Measurements from ENCODE around the gene NDRG2. TPM values are rescaled to one million over a fixed set of nuclear protein-coding genes. Genes with fewer than 3 reads are reported as not detected.

Gene NDRG2
- total RNA-seq, result 346 TPM
- long read RNA-seq, transcript NDRG2-227 (15 exons, 1,980 nt), result minor isoform, 60 of 698 reads
- long read RNA-seq, transcript NDRG2-211 (16 exons, 2,054 nt), result minor isoform, 51 of 698 reads
- long read RNA-seq, transcript NDRG2-208 (16 exons, 2,022 nt), result minor isoform, 139 of 698 reads
- long read RNA-seq, transcript NDRG2-209 (17 exons, 2,079 nt), result major isoform, 154 of 698 reads
- long read RNA-seq, partial matches to known transcripts, result 42 of 698 reads
- long read RNA-seq, other reads (novel, unspliced or antisense), result 186 of 698 reads

DNA sequence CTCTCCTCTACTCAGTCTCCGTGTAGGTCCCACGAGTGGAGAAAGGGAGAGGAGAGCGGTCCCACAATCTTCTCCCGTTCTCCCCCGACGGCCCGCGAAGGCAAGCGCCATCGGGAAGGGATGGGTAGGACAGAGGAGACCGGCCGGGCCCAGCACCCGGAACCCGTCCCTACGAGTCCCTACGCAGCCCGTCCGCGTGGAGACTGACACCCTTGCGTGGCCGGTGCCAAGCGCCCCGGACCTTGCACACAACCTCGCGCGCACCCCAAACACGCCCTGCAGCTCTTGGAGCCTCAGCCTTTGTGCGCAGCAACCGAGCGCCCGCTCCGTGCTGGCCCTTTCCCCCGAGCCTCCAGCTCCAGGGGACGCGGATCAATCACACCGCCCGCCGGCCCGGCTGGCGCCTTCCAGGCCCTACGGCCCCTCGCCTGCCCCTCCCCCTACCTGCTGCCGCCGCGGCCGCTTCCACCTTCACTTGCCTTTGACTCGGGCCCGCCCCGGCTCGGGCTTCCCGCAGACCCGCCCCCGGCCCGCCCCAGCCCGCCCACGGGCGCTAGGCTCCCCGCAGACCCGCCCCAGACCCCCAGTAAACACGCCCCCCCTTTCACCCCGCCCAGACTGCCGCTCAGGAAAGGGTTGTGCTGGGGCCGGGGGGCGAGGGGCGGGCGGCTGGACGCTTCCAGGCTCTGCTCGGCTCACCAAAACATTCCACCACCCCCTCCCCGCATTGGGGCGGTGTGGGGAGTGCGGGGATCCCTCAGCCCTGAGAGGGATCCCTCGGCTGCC lies at the start of gene NDRG2:
Gene NDRG2 (minus strand): TSS at position 477 of the 786 bp plus-strand sequence. CDS start 1,746 bp downstream, outside the sequence.
- peaks cover 60% of the 10 kb centered on the region for H3K4me1 ChIP-seq
- DNase-seq, result peak; percentile 89
- TF ChIP-seq, protein P1, sequence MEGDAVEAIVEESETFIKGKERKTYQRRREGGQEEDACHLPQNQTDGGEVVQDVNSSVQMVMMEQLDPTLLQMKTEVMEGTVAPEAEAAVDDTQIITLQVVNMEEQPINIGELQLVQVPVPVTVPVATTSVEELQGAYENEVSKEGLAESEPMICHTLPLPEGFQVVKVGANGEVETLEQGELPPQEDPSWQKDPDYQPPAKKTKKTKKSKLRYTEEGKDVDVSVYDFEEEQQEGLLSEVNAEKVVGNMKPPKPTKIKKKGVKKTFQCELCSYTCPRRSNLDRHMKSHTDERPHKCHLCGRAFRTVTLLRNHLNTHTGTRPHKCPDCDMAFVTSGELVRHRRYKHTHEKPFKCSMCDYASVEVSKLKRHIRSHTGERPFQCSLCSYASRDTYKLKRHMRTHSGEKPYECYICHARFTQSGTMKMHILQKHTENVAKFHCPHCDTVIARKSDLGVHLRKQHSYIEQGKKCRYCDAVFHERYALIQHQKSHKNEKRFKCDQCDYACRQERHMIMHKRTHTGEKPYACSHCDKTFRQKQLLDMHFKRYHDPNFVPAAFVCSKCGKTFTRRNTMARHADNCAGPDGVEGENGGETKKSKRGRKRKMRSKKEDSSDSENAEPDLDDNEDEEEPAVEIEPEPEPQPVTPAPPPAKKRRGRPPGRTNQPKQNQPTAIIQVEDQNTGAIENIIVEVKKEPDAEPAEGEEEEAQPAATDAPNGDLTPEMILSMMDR (IDR thresholded peaks at IDR 0.05; ENCODE audit: borderline replicate concordance), result no peak
- no peaks in the 10 kb centered on the region for H3K27me3 ChIP-seq (ENCODE audit: low read depth)
- H3K36me3 ChIP-seq, result peaks cover 25% of the 10 kb centered on the region
- H3K27ac ChIP-seq (replicated peaks), result peak within 1 kb of the TSS; percentile 99
- H3K9me3 ChIP-seq (replicated peaks), result no peaks in the 10 kb centered on the region
- H3K4me3 ChIP-seq, result peak within 1 kb of the TSS; percentile 83
- intact Hi-C loops (cut with micrococcal nuclease), result no loop called here

DNA sequence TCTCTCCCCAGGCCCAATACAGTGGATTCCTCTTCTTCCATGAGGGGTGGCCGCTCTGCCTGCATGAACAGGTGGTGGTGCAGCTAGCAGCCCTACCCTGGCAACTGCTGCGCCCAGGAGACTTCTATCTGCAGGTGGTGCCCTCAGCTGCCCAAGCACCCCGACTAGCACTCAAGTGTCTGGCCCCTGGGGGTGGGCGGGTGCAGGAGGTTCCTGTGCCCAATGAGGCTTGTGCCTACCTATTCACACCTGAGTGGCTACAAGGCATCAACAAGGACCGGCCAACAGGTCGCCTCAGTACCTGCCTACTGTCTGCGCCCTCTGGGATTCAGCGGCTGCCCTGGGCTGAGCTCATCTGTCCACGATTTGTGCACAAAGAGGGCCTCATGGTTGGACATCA lies 49.1 kb upstream of the NDRG2 start:
- intact Hi-C loops (cut with micrococcal nuclease), result no loop called here
- DNase-seq, result no peak
- H3K4me1 ChIP-seq, result peaks cover 41% of the 10 kb centered on the region
- H3K36me3 ChIP-seq, result peaks cover 61% of the 10 kb centered on the region
- no peaks in the 10 kb centered on the region for H3K9me3 ChIP-seq (replicated peaks)
- H3K27ac ChIP-seq (replicated peaks), result no peak overlapping the region
- no peak overlapping the region for H3K4me3 ChIP-seq
- TF ChIP-seq, protein P1 (IDR thresholded peaks at IDR 0.05; ENCODE audit: borderline replicate concordance), result no peak
- no peaks in the 10 kb centered on the region for H3K27me3 ChIP-seq (ENCODE audit: low read depth)

DNA sequence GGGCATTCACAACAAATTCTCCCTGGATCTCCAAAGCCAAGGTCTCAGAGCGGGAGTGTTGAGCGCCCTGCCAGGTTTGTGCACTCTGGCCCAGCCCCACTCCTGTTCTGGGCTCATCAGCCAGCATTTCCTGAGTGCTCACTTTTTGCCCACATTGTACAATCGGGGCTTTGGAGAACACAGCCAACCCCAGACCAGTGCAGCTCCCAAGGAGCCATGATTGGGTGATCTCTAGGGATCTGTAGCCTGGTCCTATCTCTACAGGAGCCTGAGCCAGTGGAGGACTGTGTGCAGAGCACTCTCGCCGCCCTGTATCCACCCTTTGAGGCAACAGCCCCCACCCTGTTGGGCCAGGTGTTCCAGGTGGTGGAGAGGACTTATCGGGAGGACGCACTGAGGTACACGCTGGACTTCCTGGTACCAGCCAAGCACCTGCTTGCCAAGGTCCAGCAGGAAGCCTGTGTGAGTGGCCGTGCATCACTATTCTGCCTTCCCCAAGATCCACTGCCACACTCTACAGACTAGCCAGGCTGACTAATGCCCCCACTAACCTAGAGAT lies 48.0 kb upstream of the NDRG2 start:
- intact Hi-C loops (cut with micrococcal nuclease), result no loop called here

DNA sequence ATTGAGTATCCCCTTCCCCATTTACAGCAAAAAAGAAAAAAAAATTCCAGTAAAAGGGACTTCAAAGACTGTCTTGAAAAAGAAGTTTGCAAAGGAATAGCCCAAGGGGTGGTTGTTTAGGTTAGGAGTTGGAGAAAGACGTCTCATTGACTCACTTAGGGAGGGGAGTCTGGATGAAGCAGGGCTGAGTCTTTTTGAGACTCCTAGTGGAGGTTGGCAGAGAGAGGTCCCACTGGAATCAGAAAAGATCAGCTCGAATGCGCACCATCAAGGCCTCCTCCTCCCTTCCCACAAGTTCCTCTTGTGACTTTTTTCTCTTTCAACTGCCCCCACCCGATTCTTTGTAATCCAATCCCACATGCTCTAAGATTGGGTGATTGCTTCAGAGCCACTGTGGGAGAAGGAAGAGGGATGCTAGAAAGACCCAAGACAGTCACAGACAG lies 47.2 kb upstream of the NDRG2 start:
- H3K4me3 ChIP-seq, result peak overlapping the region; percentile 88
- TF ChIP-seq, protein P1 (IDR thresholded peaks at IDR 0.05; ENCODE audit: borderline replicate concordance), result no peak
- peak overlapping the region; percentile 95 for H3K27ac ChIP-seq (replicated peaks)
- no peaks in the 10 kb centered on the region for H3K27me3 ChIP-seq (ENCODE audit: low read depth)
- no peak for DNase-seq
- peaks cover 43% of the 10 kb centered on the region for H3K36me3 ChIP-seq
- no peaks in the 10 kb centered on the region for H3K9me3 ChIP-seq (replicated peaks)
- intact Hi-C loops (cut with micrococcal nuclease), result no loop called here
- peaks cover 46% of the 10 kb centered on the region for H3K4me1 ChIP-seq

More for the DNA sequence above, 48.0 kb upstream of the NDRG2 start:
- TF ChIP-seq, protein P1 (IDR thresholded peaks at IDR 0.05; ENCODE audit: borderline replicate concordance), result no peak
- H3K4me3 ChIP-seq, result no peak overlapping the region
- H3K9me3 ChIP-seq (replicated peaks), result no peaks in the 10 kb centered on the region
- DNase-seq, result no peak
- H3K4me1 ChIP-seq, result peaks cover 46% of the 10 kb centered on the region
- peak overlapping the region; percentile 95 for H3K27ac ChIP-seq (replicated peaks)
- peaks cover 51% of the 10 kb centered on the region for H3K36me3 ChIP-seq
- H3K27me3 ChIP-seq (ENCODE audit: low read depth), result no peaks in the 10 kb centered on the region

DNA sequence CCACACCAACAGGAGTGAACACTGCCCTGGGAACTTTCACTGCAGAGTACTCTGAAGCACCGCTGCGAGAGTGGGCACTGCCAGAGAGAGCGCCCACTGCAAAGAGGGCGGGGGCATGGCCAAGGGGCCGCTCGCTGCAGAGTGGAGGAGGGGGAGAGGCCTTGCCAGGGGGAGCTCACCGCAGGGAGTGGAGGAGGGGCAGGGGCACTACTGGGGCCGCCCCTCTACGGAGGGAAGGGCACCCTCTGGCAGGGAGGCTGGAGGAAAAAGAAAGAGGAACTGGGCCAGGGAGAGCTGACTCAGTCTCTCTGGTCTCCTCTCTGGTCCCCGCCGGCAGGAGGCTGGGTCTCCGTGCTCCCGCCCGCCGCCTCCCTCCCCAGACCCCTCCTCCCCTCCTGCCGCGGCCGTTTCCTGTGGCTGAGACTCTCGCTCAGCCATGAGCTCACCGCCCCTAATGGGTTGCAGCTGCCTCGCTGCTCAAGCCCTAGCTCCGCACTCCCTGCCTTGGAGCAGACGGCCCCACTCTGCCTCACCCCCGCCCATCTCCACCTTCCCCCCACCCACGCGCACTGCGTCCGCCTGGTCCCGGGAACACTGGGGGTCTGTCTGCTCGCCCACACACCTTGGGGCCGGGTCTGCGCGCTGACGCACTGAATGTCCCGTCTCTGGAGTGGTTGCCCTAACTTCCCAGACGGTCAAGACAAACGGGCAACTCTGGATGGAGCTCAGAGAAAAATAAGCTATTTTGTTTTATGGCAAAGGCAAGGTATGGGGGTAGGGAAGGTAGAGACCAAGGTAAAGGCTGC lies 46.6 kb upstream of the NDRG2 start:
- intact Hi-C loops (cut with micrococcal nuclease), result no loop called here
- H3K27me3 ChIP-seq (ENCODE audit: low read depth), result no peaks in the 10 kb centered on the region
- H3K9me3 ChIP-seq (replicated peaks), result no peaks in the 10 kb centered on the region
- TF ChIP-seq, protein P1 (IDR thresholded peaks at IDR 0.05; ENCODE audit: borderline replicate concordance), result no peak
- peak overlapping the region; percentile 95 for H3K27ac ChIP-seq (replicated peaks)
- DNase-seq, result peak; percentile 91
- H3K4me1 ChIP-seq, result peaks cover 46% of the 10 kb centered on the region
- peak overlapping the region; percentile 88 for H3K4me3 ChIP-seq
- H3K36me3 ChIP-seq, result peaks cover 36% of the 10 kb centered on the region
